A549 (cell line): Measurements from ENCODE around the gene RSF1.

Experiments used
- CBX8 ChIP-seq: fragments of 200-600 bp; sonication (generic); IDR thresholded peaks from 2 replicates; pipeline ENCODE4 v1.6.1; 2016
- CEBPB ChIP-seq, 2 experiments: fragments of >200 bp in 1 of 2; sonication (Bioruptor Twin) in 1 of 2; formaldehyde crosslinking in 1 of 2; IDR thresholded peaks; 2 replicates each; pipeline ENCODE4 v1.6.1; 2012 to 2016
- CTCF ChIP-seq: fragments of >200 bp; sonication (Bioruptor Twin); formaldehyde crosslinking; IDR thresholded peaks from 3 replicates; pipeline ENCODE4 v1.5.1; 2016
- EHMT2 ChIP-seq: fragments of 200-600 bp; sonication (generic); IDR thresholded peaks from 2 replicates; pipeline ENCODE4 v1.6.1; 2016; ENCODE audit warnings: antibody characterized with exemption, low read depth, mild to moderate bottlenecking, moderate library complexity
- EP300 ChIP-seq, 2 experiments: fragments of >200 bp; sonication (Bioruptor Twin); formaldehyde crosslinking; IDR thresholded peaks; 2 replicates in 1 of 2; 3 replicates in 1 of 2; pipeline ENCODE4 v1.6.1; 2016 to 2017
- JUN ChIP-seq, 2 experiments: fragments of >200 bp; sonication (Bioruptor Twin); formaldehyde crosslinking; IDR thresholded peaks; 2 replicates in 1 of 2; 3 replicates in 1 of 2; pipeline ENCODE4 v1.6.1; 2016 to 2017
- KDM5A ChIP-seq: fragments of 200-600 bp; sonication (generic); IDR thresholded peaks from 2 replicates; pipeline ENCODE4 v1.6.1; 2016; ENCODE audit warnings: antibody characterized with exemption, mild to moderate bottlenecking
- POLR2A ChIP-seq: IDR thresholded peaks from 2 replicates; pipeline ENCODE4 v1.6.1; 2012; ENCODE audit warnings: mild to moderate bottlenecking, low read length
- RAD21 ChIP-seq, 2 experiments: fragments of >200 bp in 1 of 2; sonication (Bioruptor Twin) in 1 of 2; formaldehyde crosslinking in 1 of 2; IDR thresholded peaks in 1 of 2; conservative IDR thresholded peaks in 1 of 2; 2 replicates in 1 of 2; 3 replicates in 1 of 2; pipeline ENCODE4 v1.6.1; 2012 to 2018; ENCODE audit warnings: inconsistent platforms in 1 of 2
- TP53 ChIP-seq: fragments of 250-450 bp; sonication (Bioruptor Pico); IDR thresholded peaks from 2 replicates; pipeline ENCODE4 v1.5.0; 2021; ENCODE audit warnings: mild to moderate bottlenecking, moderate library complexity
- ZNF302 ChIP-seq: fragments of 250-450 bp; sonication (Bioruptor Pico); IDR thresholded peaks from 2 replicates; pipeline ENCODE4 v1.9.0; 2021; ENCODE audit warnings: inconsistent platforms, mild to moderate bottlenecking, moderate library complexity

GRCh38 chr11:77672264-77672663 is 148.3 kb downstream of the RSF1 start:
- TF ChIP-seq ZNF302 (CRISPR knock-in tag) (no peak), POLR2A (no peak), CTCF (no peak), RAD21 (conservative IDR thresholded peaks at IDR 0.05 in 1 of 2, IDR thresholded peaks at IDR 0.05 in 1 of 2) (no peak), JUN (IDR thresholded peaks at IDR 0.05) (no peak), CBX8 (no peak), TP53 (CRISPR knock-in tag) (no peak), EHMT2 (no peak), EP300 (IDR thresholded peaks at IDR 0.05) (no peak), KDM5A (no peak), CEBPB (IDR thresholded peaks at IDR 0.05) (no peak)
